ENCODE results near the gene KLHDC4.

- TF ChIP-seq YY1 (IDR thresholded peaks at IDR 0.05; ENCODE audit: insufficient read depth, insufficient read length) (no peak), ZNF274 (IDR thresholded peaks at IDR 0.05; ENCODE audit: low read depth, low read length) (no peak)
Measured at GRCh38 chr16:87815567-87815966, 49.8 kb upstream of the KLHDC4 start.

Measured in NT2/D1 (cell line).